Measurements from ENCODE around the gene PKP1. TPM values are rescaled to one million over a fixed set of nuclear protein-coding genes. Genes with fewer than 3 reads are reported as not detected.
"Not testable (repeated sequence)": the region's sequence is repeated elsewhere in the genome, so short reads cannot be mapped to it uniquely, and the experiment has no call there.

Gene PKP1
- total RNA-seq, 4 donors from 2014 or later, result 0.27 to 12.8 (median 4.0) TPM

GRCh38 chr1:201255479-201256362, 27.6 kb upstream of the PKP1 start:
- Histone ChIP-seq H3K4me3 (no peak overlapping the region), H3K27ac (no peak overlapping the region), H3K27me3 (peaks cover 42% of the 10 kb centered on the region), H3K4me1 (peaks cover 0 to 11% (median 10%) of the 10 kb centered on the region in 3 donors), H3K9me3 (no peaks in the 10 kb centered on the region), H3K36me3 (no peaks in the 10 kb centered on the region)
- WGBS, 2 donors (ENCODE audit: low coverage in 1 of 2), result 87 to 89% methylated on average over 5 to 6 of the region's 17 CpGs
- no peak for ATAC-seq
- TF ChIP-seq, protein P1, sequence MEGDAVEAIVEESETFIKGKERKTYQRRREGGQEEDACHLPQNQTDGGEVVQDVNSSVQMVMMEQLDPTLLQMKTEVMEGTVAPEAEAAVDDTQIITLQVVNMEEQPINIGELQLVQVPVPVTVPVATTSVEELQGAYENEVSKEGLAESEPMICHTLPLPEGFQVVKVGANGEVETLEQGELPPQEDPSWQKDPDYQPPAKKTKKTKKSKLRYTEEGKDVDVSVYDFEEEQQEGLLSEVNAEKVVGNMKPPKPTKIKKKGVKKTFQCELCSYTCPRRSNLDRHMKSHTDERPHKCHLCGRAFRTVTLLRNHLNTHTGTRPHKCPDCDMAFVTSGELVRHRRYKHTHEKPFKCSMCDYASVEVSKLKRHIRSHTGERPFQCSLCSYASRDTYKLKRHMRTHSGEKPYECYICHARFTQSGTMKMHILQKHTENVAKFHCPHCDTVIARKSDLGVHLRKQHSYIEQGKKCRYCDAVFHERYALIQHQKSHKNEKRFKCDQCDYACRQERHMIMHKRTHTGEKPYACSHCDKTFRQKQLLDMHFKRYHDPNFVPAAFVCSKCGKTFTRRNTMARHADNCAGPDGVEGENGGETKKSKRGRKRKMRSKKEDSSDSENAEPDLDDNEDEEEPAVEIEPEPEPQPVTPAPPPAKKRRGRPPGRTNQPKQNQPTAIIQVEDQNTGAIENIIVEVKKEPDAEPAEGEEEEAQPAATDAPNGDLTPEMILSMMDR (IDR thresholded peaks at IDR 0.05), result no peak
- TF ChIP-seq POLR2A (IDR thresholded peaks at IDR 0.05) (no peak), EP300 (IDR thresholded peaks at IDR 0.05) (no peak), POLR2AphosphoS5 (IDR thresholded peaks at IDR 0.05) (no peak)

GRCh38 chr1:201258132-201258531, 25.2 kb upstream of the PKP1 start:
- H3K9me3 ChIP-seq, ATAC-seq, H3K4me3 ChIP-seq, H3K36me3 ChIP-seq, H3K27ac ChIP-seq: not testable (repeated sequence)
- peaks cover 0 to 11% (median 10%) of the 10 kb centered on the region in 3 donors for H3K4me1 ChIP-seq
- H3K27me3 ChIP-seq, result peaks cover 59% of the 10 kb centered on the region

DNA sequence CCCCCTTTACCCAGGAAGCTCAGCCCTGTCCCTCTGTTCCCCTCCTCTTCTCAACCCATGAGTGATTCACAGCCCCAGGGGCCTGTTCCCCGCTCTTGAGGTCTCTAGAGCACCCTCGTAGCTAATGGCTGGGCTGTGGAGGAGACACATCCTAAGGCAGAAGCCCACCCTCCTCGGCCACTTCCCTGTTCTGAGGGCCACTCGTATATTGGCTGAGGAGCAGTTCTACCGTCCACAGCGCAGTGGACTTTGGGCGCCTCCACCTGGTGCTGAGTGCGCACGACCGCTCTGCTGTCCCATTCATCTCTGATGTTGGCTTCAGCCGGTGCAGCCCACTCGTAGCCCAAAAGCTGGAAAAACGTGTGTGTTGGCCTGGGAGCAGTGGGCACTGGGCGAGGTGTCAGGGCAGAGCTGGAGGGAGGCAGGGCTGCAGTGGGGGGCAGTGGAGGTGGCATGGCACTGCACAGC, 24.5 kb upstream of the PKP1 start:
- peaks cover 59% of the 10 kb centered on the region for H3K27me3 ChIP-seq
- 60 to 86% methylated on average over 1 to 11 of the region's 14 CpGs for WGBS, 2 donors (ENCODE audit: low coverage in 1 of 2)
- peaks cover 0 to 11% (median 10%) of the 10 kb centered on the region in 3 donors for H3K4me1 ChIP-seq
- H3K9me3 ChIP-seq, result no peaks in the 10 kb centered on the region
- no peak for ATAC-seq
- no peak overlapping the region for H3K27ac ChIP-seq
- H3K36me3 ChIP-seq, result no peaks in the 10 kb centered on the region
- no peak for TF ChIP-seq POLR2A (IDR thresholded peaks at IDR 0.05)
- TF ChIP-seq POLR2AphosphoS5 (IDR thresholded peaks at IDR 0.05), result no peak
- no peak for TF ChIP-seq EP300 (IDR thresholded peaks at IDR 0.05)
- TF ChIP-seq, protein P1 (IDR thresholded peaks at IDR 0.05), result no peak
- no peak overlapping the region for H3K4me3 ChIP-seq

DNA sequence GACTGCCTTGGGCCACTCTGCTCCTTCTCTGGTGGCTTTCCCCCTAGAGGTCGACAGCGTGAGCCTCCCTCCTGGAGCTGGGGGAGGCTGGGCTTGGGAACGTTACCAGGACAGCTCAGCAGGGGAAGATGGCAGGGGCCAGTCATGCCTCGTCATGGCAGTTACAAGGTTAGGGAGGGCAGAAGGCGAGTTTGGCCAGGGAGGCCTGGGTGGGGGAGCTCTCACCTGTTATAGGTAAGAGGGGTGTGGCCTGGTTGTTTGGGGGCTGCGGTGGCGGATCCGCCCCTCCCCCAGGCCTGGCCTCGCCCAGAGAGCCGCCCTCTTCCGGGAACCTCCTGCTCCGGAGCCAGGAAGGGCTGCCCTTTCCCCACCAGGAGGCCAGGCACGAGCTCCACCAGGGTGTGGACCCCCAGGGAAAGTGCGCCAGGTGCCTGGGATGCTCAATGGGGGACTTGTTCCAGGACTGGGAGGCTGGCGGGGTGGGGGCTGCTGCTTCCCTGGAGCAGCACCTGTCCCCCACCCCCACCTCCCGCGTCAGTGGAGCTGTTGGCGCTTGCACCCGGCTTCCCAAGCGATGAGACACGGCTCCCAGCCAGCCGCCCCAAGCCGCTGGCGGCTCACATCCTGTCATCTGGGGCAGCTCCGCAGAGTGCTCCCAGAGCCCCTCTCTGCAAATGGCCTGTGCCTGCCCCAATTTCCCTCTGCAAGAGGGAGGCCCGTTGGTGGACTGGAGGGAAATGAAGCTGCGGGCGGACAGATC, 23.6 kb upstream of the PKP1 start:
- Histone ChIP-seq H3K36me3 (no peaks in the 10 kb centered on the region), H3K27ac (no peak overlapping the region), H3K27me3 (peaks cover 58% of the 10 kb centered on the region), H3K4me1 (peaks cover 0 to 11% (median 10%) of the 10 kb centered on the region in 3 donors), H3K9me3 (no peaks in the 10 kb centered on the region), H3K4me3 (no peak overlapping the region)
- no peak for TF ChIP-seq EP300 (IDR thresholded peaks at IDR 0.05)
- ATAC-seq, result peak; percentile 20
- 0% methylated on average over 2 of the region's 28 CpGs; no CpG with 5 or more reads in 1 of the 2 donors for WGBS, 2 donors (ENCODE audit: low coverage in 1 of 2)

DNA sequence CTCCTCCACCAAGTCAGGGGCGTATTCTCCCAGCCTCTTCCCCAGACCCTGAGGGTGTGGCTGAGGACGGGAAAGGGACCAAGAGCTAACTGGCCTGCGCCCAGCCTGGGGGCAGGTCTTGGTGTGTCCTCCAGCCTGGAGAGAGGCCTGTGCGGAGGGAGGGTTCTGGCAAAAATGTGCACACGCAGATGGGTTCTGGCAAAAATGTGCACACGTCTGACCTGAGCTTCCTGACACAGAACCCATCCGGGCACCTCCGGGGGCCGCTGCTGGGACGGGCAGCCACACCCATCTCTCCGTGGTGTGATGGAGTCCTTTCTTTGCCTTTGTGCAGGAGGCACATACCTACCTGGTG, 23.1 kb upstream of the PKP1 start:
- peaks cover 0 to 11% (median 10%) of the 10 kb centered on the region in 3 donors for H3K4me1 ChIP-seq
- no peaks in the 10 kb centered on the region for H3K9me3 ChIP-seq
- H3K27me3 ChIP-seq, result peaks cover 52% of the 10 kb centered on the region
- TF ChIP-seq POLR2AphosphoS5 (IDR thresholded peaks at IDR 0.05) (no peak), EP300 (IDR thresholded peaks at IDR 0.05) (no peak), POLR2A (IDR thresholded peaks at IDR 0.05) (no peak)
- TF ChIP-seq, protein P1 (IDR thresholded peaks at IDR 0.05), result no peak
- ATAC-seq, result peak; percentile 44
- WGBS, 2 donors (ENCODE audit: low coverage in 1 of 2), result 14 to 15% methylated on average over 1 to 6 of the region's 11 CpGs
- no peaks in the 10 kb centered on the region for H3K36me3 ChIP-seq
- H3K4me3 ChIP-seq, result no peak overlapping the region
- H3K27ac ChIP-seq, result no peak overlapping the region
